ENCODE results near the gene TMEM50A.
A peak's percentile ranks its signal among the peaks of the same experiment; 100 is the strongest.
"Not testable (repeated sequence)": the region's sequence is repeated elsewhere in the genome, so short reads cannot be mapped to it uniquely, and the experiment has no call there.

TMEM50A gene

GRCh38 chr1:25338188-25338981, at the start of gene TMEM50A:
TMEM50A (plus strand) TSS chr1:25338334; CDS start chr1:25340487, 2,153 bp downstream.
- DNase-seq (ENCODE audit: low spot score), result peak; percentile 82

- not testable (repeated sequence) for DNase-seq (ENCODE audit: low spot score)
These were observed 49.5 kb upstream of the TMEM50A start for GRCh38 chr1:25288573-25289101.

GRCh38 chr1:25290043-25290442, 48.1 kb upstream of the TMEM50A start:
- DNase-seq (ENCODE audit: low spot score), result not testable (repeated sequence)

GRCh38 chr1:25293426-25293825, 44.7 kb upstream of the TMEM50A start:
- not testable (repeated sequence) for DNase-seq (ENCODE audit: low spot score)

- DNase-seq (ENCODE audit: low spot score), result not testable (repeated sequence)
These were observed 43.0 kb upstream of the TMEM50A start for GRCh38 chr1:25294889-25295826.

GRCh38 chr1:25296501-25296900, 41.6 kb upstream of the TMEM50A start:
- not testable (repeated sequence) for DNase-seq (ENCODE audit: low spot score)

- not testable (repeated sequence) for DNase-seq (ENCODE audit: low spot score)
These were observed 37.4 kb upstream of the TMEM50A start for GRCh38 chr1:25300729-25301128.

GRCh38 chr1:25302330-25302729, 35.8 kb upstream of the TMEM50A start:
- DNase-seq (ENCODE audit: low spot score), result not testable (repeated sequence)

- not testable (repeated sequence) for DNase-seq (ENCODE audit: low spot score)
These were observed 33.2 kb upstream of the TMEM50A start for GRCh38 chr1:25304936-25305335.

GRCh38 chr1:25308168-25308567, 30.0 kb upstream of the TMEM50A start:
- not testable (repeated sequence) for DNase-seq (ENCODE audit: low spot score)

- not testable (repeated sequence) for DNase-seq (ENCODE audit: low spot score)
These were observed 29.0 kb upstream of the TMEM50A start for GRCh38 chr1:25309085-25309484.

- not testable (repeated sequence) for DNase-seq (ENCODE audit: low spot score)
These were observed 28.6 kb upstream of the TMEM50A start for GRCh38 chr1:25309486-25309885.

- not testable (repeated sequence) for DNase-seq (ENCODE audit: low spot score)
These were observed 25.2 kb upstream of the TMEM50A start for GRCh38 chr1:25312806-25313470.

- not testable (repeated sequence) for DNase-seq (ENCODE audit: low spot score)
These were observed 17.7 kb upstream of the TMEM50A start for GRCh38 chr1:25320314-25320938.

GRCh38 chr1:25322127-25322526, 16.0 kb upstream of the TMEM50A start:
- DNase-seq (ENCODE audit: low spot score), result not testable (repeated sequence)

GRCh38 chr1:25324407-25324806, 13.7 kb upstream of the TMEM50A start:
- not testable (repeated sequence) for DNase-seq (ENCODE audit: low spot score)

GRCh38 chr1:25327864-25328790, 10.0 kb upstream of the TMEM50A start:
- not testable (repeated sequence) for DNase-seq (ENCODE audit: low spot score)

GRCh38 chr1:25328791-25329185, 9.3 kb upstream of the TMEM50A start:
- DNase-seq (ENCODE audit: low spot score), result not testable (repeated sequence)

- DNase-seq (ENCODE audit: low spot score), result not testable (repeated sequence)
These were observed 8.8 kb upstream of the TMEM50A start for GRCh38 chr1:25329336-25329735.

GRCh38 chr1:25329950-25330349, 8.2 kb upstream of the TMEM50A start:
- not testable (repeated sequence) for DNase-seq (ENCODE audit: low spot score)
